ENCODE measurements around the gene CFAP46.

Gene CFAP46

GRCh38 chr10:132886211-132887099 is 55.9 kb downstream of the CFAP46 start:
- FAIRE-seq (no peak), DNase-seq (ENCODE audit: extremely low spot score, insufficient read length, low read depth) (no peak)

- no peak for DNase-seq (ENCODE audit: extremely low spot score, insufficient read length, low read depth)
- no peak for FAIRE-seq
Measured at GRCh38 chr10:132885451-132886210, 56.7 kb downstream of the CFAP46 start.

GRCh38 chr10:132884691-132885271 is 57.6 kb downstream of the CFAP46 start:
- no peak for DNase-seq (ENCODE audit: extremely low spot score, insufficient read length, low read depth)
- FAIRE-seq, result no peak

GRCh38 chr10:132884041-132884440 is 58.3 kb downstream of the CFAP46 start:
- FAIRE-seq, result no peak
- DNase-seq (ENCODE audit: extremely low spot score, insufficient read length, low read depth), result no peak

- FAIRE-seq (no peak), DNase-seq (ENCODE audit: extremely low spot score, insufficient read length, low read depth) (no peak)
Measured at GRCh38 chr10:132883391-132883881, 58.9 kb downstream of the CFAP46 start.

GRCh38 chr10:132882069-132882951 is 60.1 kb downstream of the CFAP46 start:
- DNase-seq (ENCODE audit: extremely low spot score, insufficient read length, low read depth), result no peak
- no peak for FAIRE-seq

- no peak for FAIRE-seq
- DNase-seq (ENCODE audit: extremely low spot score, insufficient read length, low read depth), result no peak
Measured at GRCh38 chr10:132881186-132881920, 61.0 kb downstream of the CFAP46 start.

GRCh38 chr10:132880128-132880981 is 62.0 kb downstream of the CFAP46 start:
- no peak for FAIRE-seq
- DNase-seq (ENCODE audit: extremely low spot score, insufficient read length, low read depth), result no peak

- DNase-seq (ENCODE audit: extremely low spot score, insufficient read length, low read depth), result no peak
- no peak for FAIRE-seq
Measured at GRCh38 chr10:132879408-132880127, 62.8 kb downstream of the CFAP46 start.

GRCh38 chr10:132878730-132879407 is 63.5 kb downstream of the CFAP46 start:
- DNase-seq (ENCODE audit: extremely low spot score, insufficient read length, low read depth) (no peak), FAIRE-seq (no peak)

GRCh38 chr10:132878091-132878729 is 64.2 kb downstream of the CFAP46 start:
- DNase-seq (ENCODE audit: extremely low spot score, insufficient read length, low read depth) (no peak), FAIRE-seq (no peak)

GRCh38 chr10:132877473-132877872 is 64.9 kb downstream of the CFAP46 start:
- DNase-seq (ENCODE audit: extremely low spot score, insufficient read length, low read depth) (no peak), FAIRE-seq (no peak)

- FAIRE-seq, result no peak
- DNase-seq (ENCODE audit: extremely low spot score, insufficient read length, low read depth), result no peak
Measured at GRCh38 chr10:132876993-132877431, 65.4 kb downstream of the CFAP46 start.

- FAIRE-seq (no peak), DNase-seq (ENCODE audit: extremely low spot score, insufficient read length, low read depth) (no peak)
Measured at GRCh38 chr10:132876131-132876860, 66.1 kb downstream of the CFAP46 start.

GRCh38 chr10:132875435-132875834 is 66.9 kb downstream of the CFAP46 start:
- FAIRE-seq (no peak), DNase-seq (ENCODE audit: extremely low spot score, insufficient read length, low read depth) (no peak)

- FAIRE-seq, result no peak
- no peak for DNase-seq (ENCODE audit: extremely low spot score, insufficient read length, low read depth)
Measured at GRCh38 chr10:132873395-132873794, 69.0 kb downstream of the CFAP46 start.

All from GM18507 (cell line).